Measurements from ENCODE around the gene KLRB1.

DNA sequence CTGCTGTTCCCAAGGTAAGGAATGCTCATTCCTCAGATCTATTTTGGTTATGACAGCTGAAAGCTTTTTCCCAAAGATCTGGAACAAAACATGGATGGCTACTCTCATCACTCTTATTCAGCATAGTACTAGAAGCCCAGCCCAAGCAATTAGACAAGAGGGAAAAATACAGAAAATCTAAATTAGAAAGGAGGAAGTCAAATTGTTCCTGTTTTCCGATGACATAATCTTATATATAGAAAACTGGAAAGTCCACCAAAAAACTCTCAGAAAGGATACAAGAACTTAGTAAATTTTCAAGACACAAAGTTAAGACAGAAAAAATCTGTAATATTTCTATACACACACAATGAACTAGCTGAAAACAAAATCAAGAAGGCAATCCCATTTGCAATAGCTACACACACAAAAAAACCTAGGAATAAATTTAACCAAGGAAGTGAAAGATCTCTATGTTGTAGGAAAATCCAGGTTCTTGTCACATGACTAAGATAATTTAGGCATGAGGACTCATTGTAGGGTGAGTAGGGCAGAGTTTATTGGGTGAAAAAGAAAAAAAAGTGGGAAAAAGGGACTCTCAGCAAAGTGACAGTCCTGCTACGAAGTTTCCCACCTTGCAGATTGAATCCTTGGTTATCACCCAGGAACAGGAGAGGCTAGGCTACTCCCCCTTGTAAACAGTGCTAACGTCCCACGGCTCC, 28.6 kb upstream of the KLRB1 start:
- TF ChIP-seq POLR2A (IDR thresholded peaks at IDR 0.05; ENCODE audit: low read depth, low read length) (no peak), POLR2AphosphoS5 (IDR thresholded peaks at IDR 0.05; ENCODE audit: low read depth, low read length) (no peak), SPI1 (IDR thresholded peaks at IDR 0.05; ENCODE audit: low read depth, low read length) (no peak), POU2F2 (IDR thresholded peaks at IDR 0.05; ENCODE audit: low read depth, low read length) (no peak), TAF1 (IDR thresholded peaks at IDR 0.05; ENCODE audit: low read depth, low read length) (no peak), PAX5 (IDR thresholded peaks at IDR 0.05; ENCODE audit: insufficient read depth, low read length, severe bottlenecking) (no peak)

Measured in GM12891 (cell line).